Thoracic aorta (tissue), 2 donors: ENCODE measurements around the gene ABHD1. TPM values are rescaled to one million over a fixed set of nuclear protein-coding genes. Genes with fewer than 3 reads are reported as not detected.

Experiments used
- ATAC-seq: fragments of 150-250 bp; one replicate; pipeline ENCODE4 v1.8.0; 2017; ENCODE audit warnings: low read depth; ENCODE audit not compliant: insufficient number of reproducible peaks, low FRiP score
- DNase-seq: peaks from one replicate; pipeline ENCODE4 v3.0.0-alpha.2; 2020; ENCODE audit warnings: low spot score
- H3K27ac ChIP-seq, 2 donors: fragments of 200-600 bp; sonication (generic); 1 replicate in 1 of 2; 2 replicates in 1 of 2; pipeline ENCODE4 v1.5.1; 2016; ENCODE audit warnings: mild to moderate bottlenecking in 2 of 2, moderate library complexity in 2 of 2
- H3K27me3 ChIP-seq: fragments of 200-600 bp; sonication (generic); replicated peaks from 2 replicates; pipeline ENCODE4 v1.6.0; 2016; ENCODE audit warnings: mild to moderate bottlenecking; ENCODE audit not compliant: insufficient read depth
- H3K36me3 ChIP-seq: fragments of 200-600 bp; sonication (generic); one replicate; pipeline ENCODE4 v1.5.1; 2016
- H3K4me1 ChIP-seq, 2 donors: fragments of 200-600 bp; sonication (generic); 1 replicate in 1 of 2; 2 replicates in 1 of 2; pipeline versions ENCODE4 v1.5.1 to v1.6.0; 2016; ENCODE audit warnings: low read depth in 2 of 2, mild to moderate bottlenecking in 1 of 2; ENCODE audit not compliant: control insufficient read depth in 1 of 2
- H3K4me3 ChIP-seq: fragments of 200-600 bp; sonication (generic); 2 replicates; pipeline ENCODE4 v1.5.1; 2016; ENCODE audit warnings: mild to moderate bottlenecking
- H3K9me3 ChIP-seq: fragments of 200-600 bp; sonication (generic); 2 replicates; pipeline ENCODE4 v1.5.1; 2016
- total RNA-seq, 2 donors: library from RNA; depleted of rRNA; stranded (reverse); fragments of >200 nt; gene quantifications; one replicate each; pipeline versions ENCODE4 v1.1.0 to v1.2.3, GENCODE V29; 2016
- TF ChIP-seq, protein P1 (sequence below): fragments of 200-600 bp; sonication (generic); IDR thresholded peaks from one replicate; pipeline ENCODE4 v1.5.1; 2019; ENCODE audit warnings: antibody characterized with exemption

The ABHD1 gene
- total RNA-seq, 2 donors from 2014 or later, result 0.27 TPM; not detected in 1

- DNase-seq, result no peak
- no peak overlapping the region for H3K27ac ChIP-seq
Observed at GRCh38 chr2:27095745-27096651, 27.6 kb upstream of the ABHD1 start.

DNA sequence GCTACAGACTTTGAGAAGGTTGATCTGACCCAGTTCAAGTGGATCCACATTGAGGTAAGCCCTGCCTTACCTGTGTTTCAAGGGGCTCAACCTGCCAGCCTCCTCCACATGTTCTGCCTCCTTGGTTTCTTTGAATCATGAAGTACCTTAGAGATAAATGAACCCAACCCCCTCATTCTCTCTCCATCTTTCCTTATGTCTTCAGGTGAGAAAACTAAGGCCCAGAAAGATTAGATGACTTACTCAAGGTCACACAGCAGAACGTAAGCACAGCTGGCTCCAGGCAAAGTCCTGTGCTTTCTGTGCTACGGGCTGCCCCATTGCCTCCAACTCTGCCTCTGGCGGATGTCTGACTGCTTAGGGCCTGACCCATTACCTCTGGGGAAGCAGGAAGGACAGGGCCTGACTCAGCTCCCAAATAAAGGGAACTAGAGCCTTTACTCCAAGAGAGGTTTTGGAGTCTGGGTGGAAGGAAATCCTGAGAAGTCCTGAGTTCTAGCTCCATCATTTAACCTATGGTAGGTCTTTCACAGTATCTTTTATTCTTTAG is 26.8 kb upstream of the ABHD1 start:
- no peaks in the 10 kb centered on the region for H3K27me3 ChIP-seq
- DNase-seq, result no peak
- TF ChIP-seq, protein P1, sequence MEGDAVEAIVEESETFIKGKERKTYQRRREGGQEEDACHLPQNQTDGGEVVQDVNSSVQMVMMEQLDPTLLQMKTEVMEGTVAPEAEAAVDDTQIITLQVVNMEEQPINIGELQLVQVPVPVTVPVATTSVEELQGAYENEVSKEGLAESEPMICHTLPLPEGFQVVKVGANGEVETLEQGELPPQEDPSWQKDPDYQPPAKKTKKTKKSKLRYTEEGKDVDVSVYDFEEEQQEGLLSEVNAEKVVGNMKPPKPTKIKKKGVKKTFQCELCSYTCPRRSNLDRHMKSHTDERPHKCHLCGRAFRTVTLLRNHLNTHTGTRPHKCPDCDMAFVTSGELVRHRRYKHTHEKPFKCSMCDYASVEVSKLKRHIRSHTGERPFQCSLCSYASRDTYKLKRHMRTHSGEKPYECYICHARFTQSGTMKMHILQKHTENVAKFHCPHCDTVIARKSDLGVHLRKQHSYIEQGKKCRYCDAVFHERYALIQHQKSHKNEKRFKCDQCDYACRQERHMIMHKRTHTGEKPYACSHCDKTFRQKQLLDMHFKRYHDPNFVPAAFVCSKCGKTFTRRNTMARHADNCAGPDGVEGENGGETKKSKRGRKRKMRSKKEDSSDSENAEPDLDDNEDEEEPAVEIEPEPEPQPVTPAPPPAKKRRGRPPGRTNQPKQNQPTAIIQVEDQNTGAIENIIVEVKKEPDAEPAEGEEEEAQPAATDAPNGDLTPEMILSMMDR, result no peak
- peak overlapping the region; percentile 69 for H3K4me3 ChIP-seq
- H3K4me1 ChIP-seq, result no peaks in the 10 kb centered on the region
- no peaks in the 10 kb centered on the region for H3K36me3 ChIP-seq
- H3K27ac ChIP-seq, result no peak overlapping the region
- no peaks in the 10 kb centered on the region for H3K9me3 ChIP-seq
- ATAC-seq, result no peak

More at GRCh38 chr2:27095745-27096651, 27.6 kb upstream of the ABHD1 start:
- Histone ChIP-seq H3K9me3 (no peaks in the 10 kb centered on the region), H3K4me3 (peak overlapping the region; percentile 69), H3K27me3 (no peaks in the 10 kb centered on the region), H3K4me1 (no peaks in the 10 kb centered on the region), H3K36me3 (no peaks in the 10 kb centered on the region)
- TF ChIP-seq, protein P1, result no peak
- peak; percentile 21 for ATAC-seq

DNA sequence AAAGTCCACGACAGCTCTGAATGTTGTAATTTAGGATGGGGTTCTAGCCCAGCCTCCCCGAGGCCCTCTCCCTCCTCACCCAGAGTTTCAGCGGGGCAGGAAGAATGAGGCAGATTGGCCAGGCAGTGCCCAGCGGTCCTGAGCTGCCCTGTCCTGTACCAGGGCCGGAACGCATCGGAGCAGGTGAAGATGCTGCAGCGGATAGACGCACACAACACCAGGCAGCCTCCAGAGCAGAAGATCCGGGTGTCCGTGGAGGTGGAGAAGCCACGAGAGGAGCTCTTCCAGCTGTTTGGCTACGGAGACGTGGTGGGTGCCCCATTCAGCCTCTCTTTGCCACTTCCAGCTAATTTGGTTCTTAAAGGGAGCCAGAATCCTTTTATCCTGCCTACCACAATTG is 26.3 kb upstream of the ABHD1 start:
- Histone ChIP-seq H3K4me3 (no peak overlapping the region), H3K27me3 (no peaks in the 10 kb centered on the region), H3K4me1 (no peaks in the 10 kb centered on the region), H3K36me3 (no peaks in the 10 kb centered on the region), H3K9me3 (no peaks in the 10 kb centered on the region), H3K27ac (no peak overlapping the region)
- TF ChIP-seq, protein P1, result no peak
- DNase-seq (no peak), ATAC-seq (no peak)

DNA sequence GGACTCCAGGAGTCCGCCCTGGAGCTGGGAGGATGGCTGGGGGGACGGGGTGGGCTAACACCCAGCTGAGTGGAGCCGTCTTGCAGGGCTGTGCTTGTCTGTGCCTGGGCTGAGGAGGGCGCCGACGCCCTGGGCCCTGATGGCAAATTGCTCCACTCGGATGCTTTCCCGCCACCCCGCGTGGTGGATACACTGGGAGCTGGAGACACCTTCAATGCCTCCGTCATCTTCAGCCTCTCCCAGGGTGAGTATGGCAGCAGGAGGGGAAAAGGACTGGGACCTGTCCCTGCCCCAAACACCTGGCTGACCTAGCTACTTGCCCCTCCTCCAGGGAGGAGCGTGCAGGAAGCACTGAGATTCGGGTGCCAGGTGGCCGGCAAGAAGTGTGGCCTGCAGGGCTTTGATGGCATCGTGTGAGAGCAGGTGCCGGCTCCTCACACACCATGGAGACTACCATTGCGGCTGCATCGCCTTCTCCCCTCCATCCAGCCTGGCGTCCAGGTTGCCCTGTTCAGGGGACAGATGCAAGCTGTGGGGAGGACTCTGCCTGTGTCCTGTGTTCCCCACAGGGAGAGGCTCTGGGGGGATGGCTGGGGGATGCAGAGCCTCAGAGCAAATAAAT is 24.2 kb upstream of the ABHD1 start:
- no peak overlapping the region for H3K4me3 ChIP-seq
- H3K4me1 ChIP-seq, result no peaks in the 10 kb centered on the region
- no peaks in the 10 kb centered on the region for H3K27me3 ChIP-seq
- TF ChIP-seq, protein P1, result no peak
- H3K27ac ChIP-seq, result no peak overlapping the region
- ATAC-seq (no peak), DNase-seq (no peak)
- no peaks in the 10 kb centered on the region for H3K36me3 ChIP-seq
- H3K9me3 ChIP-seq, result no peaks in the 10 kb centered on the region

DNA sequence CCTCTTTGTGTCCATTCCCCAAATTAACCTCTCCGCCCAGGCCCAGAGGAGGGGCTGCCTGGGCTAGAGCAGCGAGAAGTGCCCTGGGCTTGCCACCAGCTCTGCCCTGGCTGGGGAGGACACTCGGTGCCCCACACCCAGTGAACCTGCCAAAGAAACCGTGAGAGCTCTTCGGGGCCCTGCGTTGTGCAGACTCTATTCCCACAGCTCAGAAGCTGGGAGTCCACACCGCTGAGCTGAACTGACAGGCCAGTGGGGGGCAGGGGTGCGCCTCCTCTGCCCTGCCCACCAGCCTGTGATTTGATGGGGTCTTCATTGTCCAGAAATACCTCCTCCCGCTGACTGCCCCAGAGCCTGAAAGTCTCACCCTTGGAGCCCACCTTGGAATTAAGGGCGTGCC is 23.6 kb upstream of the ABHD1 start:
- ATAC-seq (no peak), DNase-seq (no peak)
- TF ChIP-seq, protein P1, result no peak
- H3K36me3 ChIP-seq, result no peaks in the 10 kb centered on the region
- no peak overlapping the region for H3K4me3 ChIP-seq
- H3K4me1 ChIP-seq, result no peaks in the 10 kb centered on the region
- no peak overlapping the region for H3K27ac ChIP-seq
- H3K27me3 ChIP-seq, result no peaks in the 10 kb centered on the region
- no peaks in the 10 kb centered on the region for H3K9me3 ChIP-seq
